HG02973 (cell line): Measurements from ENCODE around the gene PDE6C.

Experiments used
- ATAC-seq: cut with Tn5 transposase; IDR thresholded peaks from one replicate; pipeline ENCODE4 v1.9.1; 2021; ENCODE audit warnings: moderate library complexity; ENCODE audit not compliant: unreplicated experiment

Gene PDE6C

GRCh38 chr10:93612311-93612710, at the start of gene PDE6C:
Gene PDE6C, plus strand, starts transcription at chr10:93612537. Its CDS starts 189 bp downstream, at chr10:93612726.
- no peak for ATAC-seq

DNA sequence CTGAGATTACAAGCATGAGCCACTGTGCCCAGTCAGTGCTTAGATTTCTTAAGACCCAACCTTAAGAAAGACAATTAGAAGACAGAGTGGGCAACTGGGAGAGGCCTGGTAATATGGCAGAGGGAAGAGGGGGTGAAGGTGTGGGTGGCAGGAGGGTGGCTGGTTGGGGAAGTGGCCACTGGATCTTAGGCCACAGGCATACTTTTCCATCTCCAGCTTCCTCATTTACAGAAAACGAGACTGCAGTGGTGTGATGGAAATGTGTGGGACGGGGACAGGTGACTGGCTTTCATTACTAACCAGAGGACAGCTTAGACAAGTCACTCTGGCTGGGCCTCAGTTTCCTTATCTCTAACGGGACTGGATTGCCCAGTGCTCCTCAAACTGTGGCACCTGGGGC, 46.9 kb upstream of the PDE6C start:
- ATAC-seq: no peak

- ATAC-seq: no peak
Measured at GRCh38 chr10:93566435-93567276, 45.7 kb upstream of the PDE6C start, which contains the start of gene FFAR4. Gene FFAR4, plus strand, starts transcription at chr10:93566665. Its CDS starts 56 bp downstream, at chr10:93566721.

DNA sequence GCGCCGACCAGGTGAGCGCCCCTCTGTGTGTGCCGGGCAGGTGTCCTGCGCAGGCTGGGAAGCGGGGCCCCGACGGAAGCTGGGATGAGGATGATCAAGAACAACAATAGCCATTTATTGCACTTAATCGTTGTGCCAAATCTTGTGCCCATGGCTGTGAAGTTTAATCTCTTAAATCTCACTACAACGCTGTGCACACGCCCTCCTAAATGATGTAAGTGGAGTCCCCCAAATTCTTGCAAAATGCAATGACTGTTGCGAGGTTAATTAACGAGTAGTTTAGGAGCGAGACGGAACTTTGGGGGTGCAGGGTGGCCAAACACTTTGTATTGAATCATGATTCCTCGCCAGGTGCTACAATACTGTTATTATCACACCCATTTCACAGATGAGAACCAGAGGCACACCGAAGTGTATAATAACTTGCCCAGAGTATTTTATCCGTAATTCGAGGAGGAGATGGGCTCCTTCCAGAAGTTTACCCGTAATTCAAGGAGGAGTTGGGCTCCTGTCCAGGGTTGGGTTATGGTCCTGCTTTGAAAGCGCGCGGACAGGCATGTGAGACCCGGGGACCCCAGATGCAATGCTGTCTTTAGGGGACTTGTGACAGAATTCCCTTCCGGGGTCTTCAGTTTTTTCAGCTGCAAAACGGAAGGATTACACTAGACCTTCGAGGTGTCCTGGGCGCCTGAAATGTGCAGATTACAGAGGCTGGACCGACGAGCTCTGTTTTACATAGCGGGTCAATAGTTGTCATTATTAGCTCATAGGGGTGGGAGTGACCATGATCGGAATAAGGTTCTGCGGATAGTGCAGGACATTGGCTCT, 44.8 kb upstream of the PDE6C start:
- ATAC-seq: no peak

DNA sequence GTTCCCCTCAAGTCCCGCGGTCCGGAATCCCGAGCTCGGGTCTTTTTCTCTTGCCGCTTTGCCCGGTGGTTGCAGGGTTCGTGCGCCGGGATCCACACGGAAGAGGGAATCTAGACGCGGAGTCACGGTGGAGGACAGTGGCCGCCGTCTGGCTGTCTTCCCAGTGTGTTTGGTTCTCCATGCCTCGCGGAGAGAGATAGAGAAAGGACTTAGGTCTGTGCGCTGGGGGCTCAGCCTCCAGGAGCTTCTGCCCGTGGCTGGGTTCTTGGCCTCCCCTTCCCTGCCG, 44.3 kb upstream of the PDE6C start:
- no peak for ATAC-seq

DNA sequence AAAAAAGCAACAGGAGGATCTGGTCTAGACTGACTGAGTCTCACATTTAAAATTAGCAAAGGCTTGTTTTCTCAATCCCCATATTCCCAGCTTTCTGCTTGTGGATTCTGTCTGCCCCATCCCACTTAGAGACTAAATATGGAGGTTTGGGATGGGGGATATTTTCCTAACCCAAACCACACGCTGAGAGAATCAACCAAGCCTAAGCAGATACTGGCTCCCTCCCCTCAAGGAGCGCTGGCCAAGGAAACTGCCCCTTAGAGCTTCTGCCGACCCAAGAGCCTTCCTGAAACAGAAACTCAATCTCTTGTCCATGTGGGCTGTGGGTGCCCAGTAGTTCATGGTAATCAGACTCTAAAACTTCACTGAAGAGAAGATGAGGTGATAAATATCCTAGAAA, 42.0 kb upstream of the PDE6C start:
- ATAC-seq: no peak

- ATAC-seq: no peak
Measured at GRCh38 chr10:93572606-93573005, 39.7 kb upstream of the PDE6C start.

GRCh38 chr10:93573051-93573909, 39.1 kb upstream of the PDE6C start:
- ATAC-seq: no peak

GRCh38 chr10:93573924-93574323, 38.4 kb upstream of the PDE6C start:
- ATAC-seq: no peak

DNA sequence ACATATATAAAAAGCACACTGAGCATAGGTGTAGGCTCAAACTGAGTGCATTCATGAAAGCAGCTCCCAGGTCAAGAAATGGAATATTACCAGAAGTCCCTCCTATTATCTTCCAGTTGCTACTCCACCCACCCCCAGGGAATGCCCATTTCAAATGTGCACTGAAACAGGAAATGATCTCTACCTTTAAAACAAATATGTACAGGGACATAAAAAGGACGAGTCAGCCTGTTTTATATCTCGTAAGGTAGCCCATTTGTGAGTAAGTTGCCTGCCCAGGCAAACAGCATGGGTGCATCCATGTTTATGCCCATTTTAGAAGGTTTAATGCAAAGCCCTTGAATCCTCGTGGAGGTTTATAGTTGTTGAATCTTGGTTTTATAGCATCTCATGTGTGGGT, 35.4 kb upstream of the PDE6C start:
- no peak for ATAC-seq

- no peak for ATAC-seq
Measured at GRCh38 chr10:93577565-93577964, 34.8 kb upstream of the PDE6C start.

DNA sequence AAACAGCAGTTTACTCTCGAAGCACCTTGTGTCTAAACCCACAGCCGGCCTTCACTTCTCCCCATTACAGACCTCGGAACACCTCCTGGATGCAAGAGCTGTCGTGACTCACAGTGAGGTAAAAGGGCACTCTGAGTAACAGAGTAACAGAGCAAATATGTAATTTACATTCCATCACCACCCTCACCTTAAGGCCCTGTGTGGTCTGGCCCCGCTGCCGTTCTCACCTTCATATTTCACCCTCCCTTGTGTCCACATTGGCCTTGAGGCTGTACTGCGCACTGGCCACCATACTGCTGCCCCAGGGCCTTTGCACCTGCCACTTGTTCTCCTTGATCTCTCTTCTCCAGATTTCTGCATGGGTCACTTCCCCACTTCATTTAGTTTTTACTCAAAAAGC, 33.2 kb upstream of the PDE6C start:
- no peak for ATAC-seq

GRCh38 chr10:93579985-93580711, 32.2 kb upstream of the PDE6C start:
- no peak for ATAC-seq

- ATAC-seq: no peak
Measured at GRCh38 chr10:93580828-93581227, 31.5 kb upstream of the PDE6C start.

- ATAC-seq: no peak
Measured at GRCh38 chr10:93584445-93584844, 27.9 kb upstream of the PDE6C start.

DNA sequence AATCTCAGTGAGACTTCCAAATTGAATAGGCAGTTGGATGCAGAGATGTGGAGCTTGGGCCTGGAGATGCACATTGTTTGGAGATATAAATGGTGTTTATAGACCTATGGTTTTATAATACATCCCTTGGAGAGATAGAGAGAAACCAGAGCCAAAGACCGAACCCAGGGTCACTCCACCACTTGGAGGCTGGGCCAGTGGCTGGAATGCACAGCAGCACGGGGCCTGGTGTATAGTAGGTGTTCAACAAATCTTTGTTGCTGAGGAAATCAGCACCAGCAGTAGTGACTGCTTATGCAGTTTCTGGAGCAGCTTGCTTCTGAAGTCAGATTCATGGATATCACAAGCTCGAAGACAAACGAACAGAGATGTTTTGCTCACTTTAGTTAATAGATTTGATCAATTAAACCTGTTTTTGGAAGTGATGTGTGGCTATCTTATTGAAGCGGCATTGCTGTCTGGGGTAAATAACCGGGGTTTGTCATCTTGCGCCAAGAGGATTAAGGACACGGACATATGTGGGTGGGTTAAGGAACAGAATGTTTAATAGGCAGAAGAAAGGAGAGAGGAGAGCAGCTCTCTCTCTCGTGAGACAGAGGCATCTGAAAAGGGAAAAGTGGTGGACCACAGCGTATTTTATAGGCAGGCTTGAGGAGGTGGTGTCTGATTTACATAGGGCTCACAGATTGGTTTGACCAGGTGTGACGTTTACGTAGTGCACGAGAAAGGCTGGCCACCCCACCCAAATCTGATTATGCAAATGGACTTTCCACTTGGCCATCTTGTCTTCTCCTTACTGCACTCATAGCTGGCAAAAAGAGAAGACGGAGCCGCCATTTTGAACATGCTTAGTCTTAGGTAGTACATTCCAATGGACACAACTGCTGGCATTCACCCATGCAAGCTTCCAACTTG, 22.4 kb upstream of the PDE6C start:
- ATAC-seq: no peak

- ATAC-seq: no peak
Measured at GRCh38 chr10:93590638-93591037, 21.7 kb upstream of the PDE6C start.

- no peak for ATAC-seq
Measured at GRCh38 chr10:93591065-93591808, 21.1 kb upstream of the PDE6C start.

- ATAC-seq: no peak
Measured at GRCh38 chr10:93593254-93593653, 19.1 kb upstream of the PDE6C start.
